GM18873 (cell line): ENCODE measurements around the gene TPST2.

Source experiments
- ATAC-seq: cut with Tn5 transposase; IDR thresholded peaks from one replicate; pipeline ENCODE4 v1.9.1; 2021; ENCODE audit warnings: mild to moderate bottlenecking, moderate library complexity, moderate number of reproducible peaks; ENCODE audit not compliant: unreplicated experiment, low FRiP score

Gene TPST2

DNA sequence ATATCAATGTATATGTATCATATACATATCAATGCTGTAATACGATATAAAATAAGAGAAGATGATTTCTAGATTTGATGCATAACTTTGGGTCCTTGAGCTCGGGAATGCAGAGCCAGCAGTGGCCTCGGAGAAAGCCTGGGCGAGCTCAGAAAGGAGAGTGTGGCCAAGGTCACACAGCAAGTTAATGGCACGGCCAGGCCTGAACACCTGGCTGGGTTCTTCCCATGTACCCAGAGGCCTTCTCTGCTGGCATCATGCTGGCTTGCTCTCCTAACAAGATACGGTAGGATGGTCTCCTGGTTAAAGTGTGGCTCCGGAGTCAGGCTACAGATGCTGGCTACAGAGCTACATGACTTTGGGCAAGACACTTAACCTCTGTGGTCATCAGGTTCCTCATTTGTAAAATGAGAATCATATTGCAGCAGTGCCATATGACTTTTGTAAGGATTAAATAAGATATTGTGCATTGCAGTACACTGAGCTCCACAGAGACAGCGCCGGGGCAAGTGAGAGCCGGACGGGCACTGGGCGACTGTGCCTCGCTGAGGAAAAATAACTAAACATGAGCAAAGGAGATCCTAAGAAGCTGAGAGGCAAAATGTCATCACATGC, 29.9 kb downstream of the TPST2 start:
- no peak for ATAC-seq

GRCh38 chr22:26558248-26558895, 31.6 kb downstream of the TPST2 start:
- ATAC-seq: no peak

DNA sequence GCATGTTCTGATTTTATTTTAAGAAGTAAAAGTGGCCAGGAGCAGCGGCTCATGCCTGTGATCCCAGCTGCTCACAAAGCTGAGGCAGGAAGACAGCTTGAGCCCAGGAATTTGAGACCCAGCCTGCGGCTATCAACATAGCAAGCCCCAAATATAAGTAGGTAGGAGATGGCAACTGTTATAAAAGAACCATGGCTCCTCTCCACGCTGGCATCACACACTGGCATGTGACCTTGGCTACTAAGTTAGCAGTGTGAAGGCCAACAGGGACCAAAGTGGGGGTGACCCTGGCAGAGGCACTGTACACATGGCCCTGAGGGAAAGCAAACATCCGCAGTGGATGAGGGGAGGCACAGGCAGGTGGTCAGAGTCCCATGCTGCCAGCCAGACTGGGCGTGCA, 33.0 kb downstream of the TPST2 start:
- ATAC-seq: no peak

DNA sequence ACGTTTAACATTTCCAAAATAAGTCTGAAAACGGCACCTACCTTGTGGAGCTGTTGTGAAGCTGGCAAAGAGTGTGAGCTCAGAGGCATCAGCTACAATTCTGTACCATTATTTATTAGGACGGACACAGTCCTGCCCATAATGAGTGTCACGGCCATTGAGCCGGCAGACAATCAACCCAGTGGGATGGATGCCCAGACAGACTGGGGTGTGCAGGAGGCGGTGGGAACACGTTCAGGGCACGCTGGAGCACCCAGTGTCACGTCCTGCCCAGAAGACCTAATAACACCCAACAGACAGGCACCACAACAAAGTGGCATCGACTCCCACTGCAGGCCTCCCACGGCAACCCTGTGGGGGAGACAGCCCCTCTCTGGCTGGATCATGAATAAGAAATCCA, 34.5 kb downstream of the TPST2 start:
- ATAC-seq: no peak

GRCh38 chr22:26554956-26555355, 35.0 kb downstream of the TPST2 start:
- no peak for ATAC-seq

- no peak for ATAC-seq
These were observed 36.7 kb downstream of the TPST2 start for GRCh38 chr22:26553056-26553752.

DNA sequence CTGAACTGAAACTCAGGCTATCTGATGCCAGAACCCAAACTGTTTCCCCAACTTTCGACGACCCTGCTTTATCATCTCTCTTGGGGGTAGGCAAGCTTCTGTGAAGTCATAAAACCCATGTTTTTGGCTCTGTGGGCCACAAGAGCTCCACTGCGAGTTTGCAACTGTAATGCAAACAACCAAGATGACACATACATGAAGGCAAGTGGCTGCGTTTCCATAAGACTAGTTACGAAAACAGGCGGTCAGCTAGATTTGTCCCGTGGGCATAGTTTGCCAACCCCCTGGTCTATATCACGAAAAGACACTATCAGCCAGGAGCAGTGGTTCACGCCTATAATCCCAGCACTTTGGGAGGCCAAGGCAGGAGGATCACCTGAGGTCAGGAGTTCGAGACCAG, 37.5 kb downstream of the TPST2 start:
- ATAC-seq: no peak

- no peak for ATAC-seq
These were observed 38.4 kb downstream of the TPST2 start for GRCh38 chr22:26551568-26551967.

DNA sequence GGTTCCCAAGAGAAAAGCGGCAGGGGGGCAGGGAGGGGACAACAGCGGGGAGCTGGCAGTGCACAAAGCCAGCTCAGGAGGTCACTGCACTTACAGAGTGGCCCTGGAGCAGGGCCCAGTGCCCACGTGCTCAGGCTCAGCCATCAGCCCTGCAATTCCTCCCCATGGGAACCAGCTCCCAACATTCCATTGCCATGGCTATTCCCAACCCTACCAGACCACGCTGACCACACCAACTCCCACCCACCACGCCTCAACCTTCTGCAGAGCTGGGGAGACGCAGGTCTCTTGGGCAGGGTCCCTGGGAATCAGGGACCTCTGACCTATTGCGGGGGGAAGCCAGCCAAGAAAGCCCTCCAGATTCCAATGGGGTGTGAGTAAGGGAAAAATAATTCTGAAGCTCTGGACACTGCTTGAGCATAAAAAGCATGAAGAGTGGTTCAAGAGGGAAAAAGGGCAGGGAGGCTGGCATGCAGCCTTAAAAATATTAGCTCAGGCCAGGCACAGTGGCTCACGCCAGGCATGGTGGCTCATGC, 39.4 kb downstream of the TPST2 start:
- no peak for ATAC-seq

GRCh38 chr22:26549902-26550497, 39.9 kb downstream of the TPST2 start:
- no peak for ATAC-seq

GRCh38 chr22:26548984-26549383, 40.9 kb downstream of the TPST2 start:
- ATAC-seq: no peak

DNA sequence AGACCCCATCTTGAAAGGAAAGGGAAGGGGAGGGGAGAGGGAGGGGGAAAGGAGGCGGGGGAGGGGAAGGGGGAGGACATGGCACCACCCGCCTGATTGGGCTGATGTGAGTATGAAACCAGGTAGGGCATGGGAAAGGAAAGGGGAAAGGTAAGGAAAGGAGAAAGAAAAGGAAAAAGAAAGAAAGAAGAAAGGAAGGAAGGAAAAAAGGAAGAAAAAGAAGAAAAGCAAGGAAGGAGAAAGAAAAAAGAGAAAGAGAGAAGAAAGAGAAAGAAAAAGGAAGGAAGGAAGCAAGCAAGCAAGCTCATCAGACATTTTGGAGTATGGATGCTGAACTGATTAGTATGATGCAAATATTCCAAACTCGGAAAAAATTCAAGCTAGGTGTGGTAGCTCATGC, 41.6 kb downstream of the TPST2 start:
- ATAC-seq: no peak

DNA sequence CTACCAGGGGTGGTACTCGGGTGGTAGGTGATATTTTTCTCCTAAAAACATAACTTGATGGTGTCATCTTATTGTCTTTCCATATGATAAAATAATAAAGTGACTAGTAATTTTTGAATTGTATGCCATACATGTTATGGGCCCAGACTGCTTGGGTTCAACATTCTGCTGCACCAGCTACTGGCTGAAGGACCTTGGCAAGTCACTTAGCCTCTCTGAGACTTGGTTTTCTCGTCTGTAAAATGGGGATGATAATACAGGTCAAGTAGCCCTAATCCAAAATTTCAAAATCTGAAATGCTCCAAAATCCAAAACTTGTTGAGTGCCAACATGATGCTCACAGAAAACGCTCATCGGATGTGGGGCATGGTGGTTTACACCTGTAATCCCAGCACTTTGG, 42.1 kb downstream of the TPST2 start:
- ATAC-seq: no peak

DNA sequence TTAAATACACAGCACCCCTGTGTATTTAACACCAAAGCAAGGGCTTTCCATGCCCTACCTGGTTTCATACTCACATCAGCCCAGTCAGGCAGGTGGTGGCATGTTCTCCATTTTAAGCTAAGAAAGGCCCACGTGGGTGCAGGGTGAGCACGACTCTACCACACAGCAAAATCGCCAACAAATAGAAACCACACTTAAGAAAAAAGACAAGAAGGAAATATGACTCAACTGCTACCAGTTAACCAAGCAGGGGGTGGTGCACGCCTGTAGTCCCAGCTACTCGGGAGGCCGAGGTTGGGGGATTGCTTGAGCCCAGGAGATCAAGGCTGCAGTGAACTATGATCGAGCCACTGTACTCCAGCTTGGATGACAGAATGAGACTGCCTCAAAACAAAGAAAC, 42.5 kb downstream of the TPST2 start:
- no peak for ATAC-seq

GRCh38 chr22:26546282-26546681, 43.6 kb downstream of the TPST2 start:
- no peak for ATAC-seq

- ATAC-seq: no peak
These were observed 44.1 kb downstream of the TPST2 start for GRCh38 chr22:26545827-26546226.

GRCh38 chr22:26545385-26545784, 44.5 kb downstream of the TPST2 start:
- ATAC-seq: no peak

DNA sequence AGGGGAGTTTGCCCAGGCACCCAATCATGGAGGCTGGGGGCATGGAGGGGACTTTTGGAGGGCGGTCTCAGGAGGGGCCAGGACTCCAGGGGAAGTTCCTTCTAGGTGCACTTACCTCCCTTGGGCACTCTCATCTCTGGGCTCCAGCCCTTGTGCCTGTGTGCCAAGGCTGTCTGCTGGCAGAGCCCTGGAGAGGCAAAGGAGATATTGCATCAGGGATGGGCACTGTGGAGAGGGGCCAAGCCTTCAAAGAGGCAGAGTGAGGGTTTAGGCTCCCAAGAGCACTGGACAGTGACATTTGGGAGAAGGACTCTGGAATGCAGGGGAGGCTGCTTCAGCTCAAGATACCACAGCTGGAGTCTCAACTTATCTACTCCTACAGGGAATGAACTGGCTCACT, 45.4 kb downstream of the TPST2 start:
- no peak for ATAC-seq

DNA sequence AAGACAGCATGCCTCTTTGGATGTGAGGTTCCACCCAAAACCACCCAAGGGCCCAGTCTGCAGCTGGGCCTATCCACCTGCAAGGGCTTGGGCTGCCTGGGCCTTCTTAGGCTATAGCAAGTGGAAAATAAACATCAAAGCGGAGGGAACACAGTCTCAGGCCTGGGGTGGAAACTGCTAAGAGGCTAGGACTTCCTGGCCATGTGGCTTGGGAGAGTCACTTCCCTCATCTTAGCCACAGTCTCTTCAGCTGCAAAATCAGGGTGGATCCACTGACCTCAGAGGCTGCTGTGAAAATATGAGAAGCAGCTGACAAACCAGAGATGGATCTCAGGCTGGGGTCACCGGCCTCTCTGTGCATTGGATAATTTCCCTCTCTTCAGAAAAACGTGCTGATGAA, 47.1 kb downstream of the TPST2 start:
- no peak for ATAC-seq

- ATAC-seq: no peak
These were observed 48.6 kb downstream of the TPST2 start for GRCh38 chr22:26541167-26541819.

DNA sequence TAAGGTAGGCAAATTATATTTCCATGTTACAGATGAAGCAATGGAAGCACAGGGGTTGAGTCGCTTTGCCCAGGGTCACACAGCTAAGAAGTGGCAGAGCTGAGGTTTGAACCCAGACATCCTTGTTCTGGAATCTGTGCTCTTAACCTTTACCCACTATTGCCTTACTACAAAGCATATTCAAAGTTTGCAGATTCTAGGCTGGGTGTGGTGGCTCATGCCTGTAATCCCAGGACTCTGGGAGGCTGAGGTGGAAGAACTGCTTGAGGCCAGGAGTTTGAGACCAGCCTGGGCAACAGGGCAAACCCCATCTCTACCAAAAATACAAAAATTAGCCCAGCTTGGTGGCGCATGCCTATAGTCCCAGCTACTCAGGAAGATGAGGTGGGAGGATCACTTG, 49.8 kb downstream of the TPST2 start:
- no peak for ATAC-seq
